HEK293T (cell line): ENCODE results near the gene TAF6L.

Experiments used
- CTCF ChIA-PET: fragments of 350-600 bp; formaldehyde crosslinking; extraction: SDS; loops from one replicate; lab custom pipeline; 2021; ENCODE audit warnings: antibody characterized with exemption, inconsistent platforms; lab: Yijun Ruan, JAX
- POLR2A ChIA-PET: fragments of 350-600 bp; formaldehyde crosslinking; extraction: SDS; loops from one replicate; lab custom pipeline; 2020; ENCODE audit warnings: antibody characterized with exemption, inconsistent platforms; lab: Yijun Ruan, JAX
- DNase-seq: peaks from one replicate; pipeline ENCODE4 v3.0.0; 2012; ENCODE audit warnings: mixed read lengths; ENCODE audit errors: extremely low spot score
- ARNT ChIP-seq: fragments of 450-650 bp; IDR thresholded peaks from 2 replicates; pipeline ENCODE4 v1.6.1; 2017; ENCODE audit warnings: mild to moderate bottlenecking
- BHLHE40 ChIP-seq: fragments of 450-650 bp; IDR thresholded peaks from 2 replicates; pipeline ENCODE4 v1.6.1; 2016; ENCODE audit warnings: mild to moderate bottlenecking, moderate library complexity, borderline replicate concordance
- CTBP1 ChIP-seq: fragments of 450-650 bp; IDR thresholded peaks from 2 replicates; pipeline ENCODE4 v1.6.1; 2016; ENCODE audit warnings: borderline replicate concordance
- ELF4 ChIP-seq: fragments of 450-650 bp; IDR thresholded peaks from 2 replicates; pipeline ENCODE4 v1.6.1; 2017; ENCODE audit warnings: antibody characterized with exemption
- FOXA1 ChIP-seq: fragments of 450-650 bp; IDR thresholded peaks from 2 replicates; pipeline ENCODE4 v1.6.1; 2016; ENCODE audit warnings: mild to moderate bottlenecking
- FOXK2 ChIP-seq: fragments of 450-650 bp; IDR thresholded peaks from 2 replicates; pipeline ENCODE4 v1.6.1; 2016; ENCODE audit warnings: mild to moderate bottlenecking
- FOXM1 ChIP-seq: fragments of 450-650 bp; IDR thresholded peaks from 2 replicates; pipeline ENCODE4 v1.6.1; 2017; ENCODE audit warnings: mild to moderate bottlenecking, borderline replicate concordance
- HDGF ChIP-seq: fragments of 450-650 bp; IDR thresholded peaks from 2 replicates; pipeline ENCODE4 v1.6.1; 2017; ENCODE audit warnings: antibody characterized with exemption, borderline replicate concordance
- L3MBTL2 ChIP-seq: fragments of 450-650 bp; conservative IDR thresholded peaks from 2 replicates; pipeline ENCODE4 v1.6.1; 2016; ENCODE audit warnings: mild to moderate bottlenecking
- LEF1 ChIP-seq: fragments of 450-650 bp; IDR thresholded peaks from 2 replicates; pipeline ENCODE4 v1.6.1; 2017; ENCODE audit warnings: mild to moderate bottlenecking, borderline replicate concordance
- NFRKB ChIP-seq: fragments of 450-650 bp; IDR thresholded peaks from 2 replicates; pipeline ENCODE4 v1.6.1; 2016; ENCODE audit warnings: mild to moderate bottlenecking, moderate library complexity
- PKNOX1 ChIP-seq: fragments of 450-650 bp; IDR thresholded peaks from 2 replicates; pipeline ENCODE4 v1.6.1; 2016
- SP1 ChIP-seq: fragments of 450-650 bp; IDR thresholded peaks from 2 replicates; pipeline ENCODE4 v1.6.1; 2017
- SUZ12 ChIP-seq: fragments of 450-650 bp; IDR thresholded peaks from 2 replicates; pipeline ENCODE4 v1.6.1; 2016; ENCODE audit warnings: mild to moderate bottlenecking
- TARDBP ChIP-seq: fragments of 450-650 bp; IDR thresholded peaks from 2 replicates; pipeline ENCODE4 v1.6.1; 2016
- ZNF384 ChIP-seq: fragments of 450-650 bp; IDR thresholded peaks from 2 replicates; pipeline ENCODE4 v1.6.1; 2016

Gene TAF6L

GRCh38 chr11:62771144-62772021 is at the start of gene TAF6L:
Gene TAF6L, plus strand, starts transcription at chr11:62771396. Its CDS starts 4,388 bp downstream, at chr11:62775784.
- TF ChIP-seq SP1 (no peak), CTBP1 (0 out of 2 replicates have a peak, but pooled peaks have one; percentile 24), SUZ12 (no peak), FOXM1 (peak; percentile 13; the same call in 1 of the 2 replicates), FOXK2 (no peak), ARNT (no peak), TARDBP (peak; percentile 81), BHLHE40 (no peak), ELF4 (no peak), PKNOX1 (no peak), L3MBTL2 (peak; percentile 84), LEF1 (no peak), FOXA1 (no peak), NFRKB (no peak), HDGF (no peak), ZNF384 (no peak)
- ChIA-PET POLR2A (interaction anchor here (0.8 to 5.5 kb wide), 23 partner anchors 10 to 180 kb away, joined by 3 to 64 read pairs (median 4); partner anchors contain the start of genes C11orf98, CSKMT, HNRNPUL2 and LRRN4CL), CTCF (interaction anchor here (0.6 to 3.4 kb wide), 5 partner anchors 15 to 229 kb away, joined by 3 to 16 read pairs (median 4); partner anchors contain the start of gene ZBTB3)
- peak; percentile 92 for DNase-seq

GRCh38 chr11:62721994-62722393 is 49.2 kb upstream of the TAF6L start:
- no peak for DNase-seq

GRCh38 chr11:62724171-62724570 is 47.0 kb upstream of the TAF6L start:
- ChIA-PET POLR2A (interaction anchor here (0.9 to 7.7 kb wide), 7 partner anchors 16 to 131 kb away, joined by 3 to 97 read pairs (median 4); partner anchors contain the start of genes BSCL2, C11orf98, CSKMT and GNG3), CTCF (interaction anchor here (1.1 kb wide), 1 partner anchor 43 kb away, joined by 4 read pairs; no protein-coding TSS in a partner anchor)
- TF ChIP-seq ZNF384 = no peak
- no peak for TF ChIP-seq FOXK2
- no peak for TF ChIP-seq PKNOX1
- no peak for TF ChIP-seq FOXA1
- DNase-seq = no peak

More at GRCh38 chr11:62721994-62722393, 49.2 kb upstream of the TAF6L start:
- ChIA-PET POLR2A (no interaction called here), CTCF (no interaction called here)
- TF ChIP-seq LEF1 (no peak), ELF4 (no peak), HDGF (no peak), ARNT (no peak), NFRKB (no peak), PKNOX1 (no peak), SUZ12 (no peak), L3MBTL2 (no peak), SP1 (no peak), FOXA1 (no peak), CTBP1 (no peak), FOXK2 (no peak), BHLHE40 (no peak)

GRCh38 chr11:62725646-62726045 is 45.5 kb upstream of the TAF6L start:
- CTCF ChIA-PET = interaction anchor here (0.6 kb wide), 1 partner anchor 1184 kb away, joined by 3 read pairs; no protein-coding TSS in a partner anchor
- no peak for TF ChIP-seq PKNOX1
- no peak for TF ChIP-seq BHLHE40
- TF ChIP-seq HDGF = no peak
- TF ChIP-seq ARNT = no peak
- no peak for TF ChIP-seq LEF1
- no peak for TF ChIP-seq CTBP1
- TF ChIP-seq SP1 = no peak
- TF ChIP-seq ZNF384 = no peak
- no peak for TF ChIP-seq FOXK2
- DNase-seq = no peak
- POLR2A ChIA-PET = interaction anchor here (1.0 to 7.7 kb wide), 8 partner anchors 10 to 133 kb away, joined by 3 to 97 read pairs (median 22); partner anchors contain the start of genes BSCL2, GNG3, POLR2G and TUT1

GRCh38 chr11:62726156-62726914 is 44.9 kb upstream of the TAF6L start:
- TF ChIP-seq NFRKB = no peak
- no peak for TF ChIP-seq ARNT
- no peak for TF ChIP-seq SP1
- TF ChIP-seq PKNOX1 = no peak
- no peak for TF ChIP-seq FOXK2
- TF ChIP-seq HDGF = no peak
- no peak for TF ChIP-seq ZNF384
- no peak for TF ChIP-seq ELF4
- TF ChIP-seq TARDBP = no peak
- no peak for TF ChIP-seq BHLHE40
- no peak for TF ChIP-seq FOXA1
- no peak for TF ChIP-seq LEF1
- no peak for TF ChIP-seq SUZ12
- TF ChIP-seq CTBP1 = no peak
- TF ChIP-seq L3MBTL2 = no peak
- no peak for TF ChIP-seq FOXM1
- CTCF ChIA-PET = interaction anchor here (0.6 to 1.5 kb wide), 4 partner anchors 8 to 1183 kb away, joined by 3 to 6 read pairs (median 4); partner anchors contain the start of gene TMEM179B
- POLR2A ChIA-PET = interaction anchor here (1.0 to 7.7 kb wide), 23 partner anchors 10 to 955 kb away, joined by 3 to 97 read pairs (median 6); partner anchors contain the start of genes BSCL2, C11orf98, CSKMT and GNG3
- no peak for DNase-seq
